ENCODE data around the gene EED.

DNA sequence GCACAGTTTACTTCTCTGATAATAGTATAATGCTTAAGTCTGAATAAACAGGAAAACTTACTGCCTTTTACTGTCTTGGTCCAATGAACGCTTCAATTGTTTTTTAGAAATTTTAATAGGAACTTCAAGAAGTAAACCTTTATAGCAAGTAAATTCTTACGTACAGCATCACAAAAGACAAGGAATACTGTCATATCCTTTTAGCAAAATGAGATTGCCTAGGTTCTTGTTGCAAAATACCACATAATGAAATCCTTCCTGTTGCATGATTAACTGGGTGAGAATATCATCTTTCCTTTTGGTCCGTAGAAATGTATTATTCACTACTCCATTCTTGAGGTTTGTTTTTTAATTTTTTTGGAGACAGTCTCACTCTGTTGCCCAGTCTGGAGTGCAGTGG is 35.2 kb downstream of the EED start:
- TF ChIP-seq, protein P1, sequence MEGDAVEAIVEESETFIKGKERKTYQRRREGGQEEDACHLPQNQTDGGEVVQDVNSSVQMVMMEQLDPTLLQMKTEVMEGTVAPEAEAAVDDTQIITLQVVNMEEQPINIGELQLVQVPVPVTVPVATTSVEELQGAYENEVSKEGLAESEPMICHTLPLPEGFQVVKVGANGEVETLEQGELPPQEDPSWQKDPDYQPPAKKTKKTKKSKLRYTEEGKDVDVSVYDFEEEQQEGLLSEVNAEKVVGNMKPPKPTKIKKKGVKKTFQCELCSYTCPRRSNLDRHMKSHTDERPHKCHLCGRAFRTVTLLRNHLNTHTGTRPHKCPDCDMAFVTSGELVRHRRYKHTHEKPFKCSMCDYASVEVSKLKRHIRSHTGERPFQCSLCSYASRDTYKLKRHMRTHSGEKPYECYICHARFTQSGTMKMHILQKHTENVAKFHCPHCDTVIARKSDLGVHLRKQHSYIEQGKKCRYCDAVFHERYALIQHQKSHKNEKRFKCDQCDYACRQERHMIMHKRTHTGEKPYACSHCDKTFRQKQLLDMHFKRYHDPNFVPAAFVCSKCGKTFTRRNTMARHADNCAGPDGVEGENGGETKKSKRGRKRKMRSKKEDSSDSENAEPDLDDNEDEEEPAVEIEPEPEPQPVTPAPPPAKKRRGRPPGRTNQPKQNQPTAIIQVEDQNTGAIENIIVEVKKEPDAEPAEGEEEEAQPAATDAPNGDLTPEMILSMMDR (IDR thresholded peaks at IDR 0.05), result no peak
- TF ChIP-seq POLR2A (IDR thresholded peaks at IDR 0.05), result no peak

All from thyroid gland (tissue), 4 donors.